ENCODE data around the gene FBXO44.

Gene FBXO44

GRCh38 chr1:11695861-11696260 is 41.2 kb downstream of the FBXO44 start:
- Mint-ChIP-seq H3K36me3 (ENCODE audit: low read depth) (no peaks in the 10 kb centered on the region), H3K27me3 (peaks cover 66% of the 10 kb centered on the region), H3K4me3 (no peak overlapping the region), H3K9me3 (no peaks in the 10 kb centered on the region), H3K4me1 (ENCODE audit: low read depth) (peaks cover 23% of the 10 kb centered on the region), H3K27ac (no peak overlapping the region)
- intact Hi-C loops (cut with micrococcal nuclease): no loop called here

GRCh38 chr1:11697188-11697892 is 42.7 kb downstream of the FBXO44 start:
- no peak overlapping the region for H3K27ac Mint-ChIP-seq
- intact Hi-C loops (cut with micrococcal nuclease): no loop called here
- H3K36me3 Mint-ChIP-seq (ENCODE audit: low read depth): no peaks in the 10 kb centered on the region
- H3K27me3 Mint-ChIP-seq: peaks cover 63% of the 10 kb centered on the region
- no peaks in the 10 kb centered on the region for H3K9me3 Mint-ChIP-seq
- peaks cover 15% of the 10 kb centered on the region for H3K4me1 Mint-ChIP-seq (ENCODE audit: low read depth)
- no peak overlapping the region for H3K4me3 Mint-ChIP-seq

- H3K27ac Mint-ChIP-seq: no peak overlapping the region
- H3K27me3 Mint-ChIP-seq: peaks cover 58% of the 10 kb centered on the region
- no peaks in the 10 kb centered on the region for H3K36me3 Mint-ChIP-seq (ENCODE audit: low read depth)
- peaks cover 10% of the 10 kb centered on the region for H3K4me1 Mint-ChIP-seq (ENCODE audit: low read depth)
- H3K4me3 Mint-ChIP-seq: no peak overlapping the region
- H3K9me3 Mint-ChIP-seq: no peaks in the 10 kb centered on the region
- intact Hi-C loops (cut with micrococcal nuclease): no loop called here
Measured at GRCh38 chr1:11697893-11698210, 43.2 kb downstream of the FBXO44 start.

- Mint-ChIP-seq H3K4me3 (no peak overlapping the region), H3K27me3 (peaks cover 36% of the 10 kb centered on the region), H3K36me3 (ENCODE audit: low read depth) (no peaks in the 10 kb centered on the region), H3K4me1 (ENCODE audit: low read depth) (peaks cover 14% of the 10 kb centered on the region), H3K9me3 (no peaks in the 10 kb centered on the region), H3K27ac (no peak overlapping the region)
- intact Hi-C loops (cut with micrococcal nuclease): no loop called here
Measured at GRCh38 chr1:11700601-11701467, 46.2 kb downstream of the FBXO44 start.

- intact Hi-C loops (cut with micrococcal nuclease): no loop called here
- Mint-ChIP-seq H3K36me3 (ENCODE audit: low read depth) (no peaks in the 10 kb centered on the region), H3K4me1 (ENCODE audit: low read depth) (peaks cover 14% of the 10 kb centered on the region), H3K27me3 (peaks cover 33% of the 10 kb centered on the region), H3K27ac (no peak overlapping the region), H3K4me3 (no peak overlapping the region), H3K9me3 (no peaks in the 10 kb centered on the region)
Measured at GRCh38 chr1:11701551-11701961, 46.9 kb downstream of the FBXO44 start.

- Mint-ChIP-seq H3K4me3 (no peak overlapping the region), H3K4me1 (ENCODE audit: low read depth) (peaks cover 14% of the 10 kb centered on the region), H3K27ac (no peak overlapping the region), H3K36me3 (ENCODE audit: low read depth) (no peaks in the 10 kb centered on the region), H3K9me3 (no peaks in the 10 kb centered on the region), H3K27me3 (peaks cover 31% of the 10 kb centered on the region)
- intact Hi-C loops (cut with micrococcal nuclease): no loop called here
Measured at GRCh38 chr1:11701981-11702803, 47.5 kb downstream of the FBXO44 start.

- H3K36me3 Mint-ChIP-seq (ENCODE audit: low read depth): no peaks in the 10 kb centered on the region
Measured at GRCh38 chr1:11703357-11704193, 48.9 kb downstream of the FBXO44 start.

GRCh38 chr1:11704194-11704529 is 49.5 kb downstream of the FBXO44 start:
- no peak overlapping the region for H3K4me3 Mint-ChIP-seq
- H3K27ac Mint-ChIP-seq: no peak overlapping the region
- H3K36me3 Mint-ChIP-seq (ENCODE audit: low read depth): no peaks in the 10 kb centered on the region
- H3K27me3 Mint-ChIP-seq: peaks cover 35% of the 10 kb centered on the region
- H3K4me1 Mint-ChIP-seq (ENCODE audit: low read depth): peaks cover 25% of the 10 kb centered on the region
- no peaks in the 10 kb centered on the region for H3K9me3 Mint-ChIP-seq
- intact Hi-C loops (cut with micrococcal nuclease): no loop called here

More at GRCh38 chr1:11703357-11704193, 48.9 kb downstream of the FBXO44 start:
- Mint-ChIP-seq H3K4me3 (no peak overlapping the region), H3K4me1 (ENCODE audit: low read depth) (peaks cover 21% of the 10 kb centered on the region), H3K27me3 (peaks cover 32% of the 10 kb centered on the region), H3K9me3 (no peaks in the 10 kb centered on the region), H3K27ac (no peak overlapping the region)
- intact Hi-C loops (cut with micrococcal nuclease): no loop called here

GRCh38 chr1:11704691-11705475 is 50.2 kb downstream of the FBXO44 start:
- no peaks in the 10 kb centered on the region for H3K9me3 Mint-ChIP-seq
- peaks cover 42% of the 10 kb centered on the region for H3K27me3 Mint-ChIP-seq
- H3K36me3 Mint-ChIP-seq (ENCODE audit: low read depth): no peaks in the 10 kb centered on the region
- intact Hi-C loops (cut with micrococcal nuclease): no loop called here
- peaks cover 25% of the 10 kb centered on the region for H3K4me1 Mint-ChIP-seq (ENCODE audit: low read depth)
- H3K4me3 Mint-ChIP-seq: no peak overlapping the region
- no peak overlapping the region for H3K27ac Mint-ChIP-seq

GRCh38 chr1:11705596-11705995 is 50.9 kb downstream of the FBXO44 start:
- H3K27ac Mint-ChIP-seq: no peak overlapping the region
- intact Hi-C loops (cut with micrococcal nuclease): no loop called here
- peaks cover 25% of the 10 kb centered on the region for H3K4me1 Mint-ChIP-seq (ENCODE audit: low read depth)
- H3K36me3 Mint-ChIP-seq (ENCODE audit: low read depth): no peaks in the 10 kb centered on the region
- peaks cover 42% of the 10 kb centered on the region for H3K27me3 Mint-ChIP-seq
- H3K9me3 Mint-ChIP-seq: no peaks in the 10 kb centered on the region
- H3K4me3 Mint-ChIP-seq: no peak overlapping the region

- Mint-ChIP-seq H3K27ac (no peak overlapping the region), H3K36me3 (ENCODE audit: low read depth) (no peaks in the 10 kb centered on the region), H3K27me3 (peaks cover 35% of the 10 kb centered on the region), H3K4me3 (no peak overlapping the region), H3K4me1 (ENCODE audit: low read depth) (peaks cover 25% of the 10 kb centered on the region), H3K9me3 (no peaks in the 10 kb centered on the region)
- intact Hi-C loops (cut with micrococcal nuclease): no loop called here
Measured at GRCh38 chr1:11706292-11706691, 51.6 kb downstream of the FBXO44 start.

GRCh38 chr1:11707621-11708276 is 53.1 kb downstream of the FBXO44 start:
- H3K36me3 Mint-ChIP-seq (ENCODE audit: low read depth): no peaks in the 10 kb centered on the region
- no peak overlapping the region for H3K4me3 Mint-ChIP-seq
- H3K27ac Mint-ChIP-seq: no peak overlapping the region
- intact Hi-C loops (cut with micrococcal nuclease): no loop called here
- H3K4me1 Mint-ChIP-seq (ENCODE audit: low read depth): peaks cover 25% of the 10 kb centered on the region
- no peaks in the 10 kb centered on the region for H3K9me3 Mint-ChIP-seq
- peaks cover 36% of the 10 kb centered on the region for H3K27me3 Mint-ChIP-seq

Measured in dendritic cell treated with granulocyte-macrophage colony-stimulating factor and Interleukin-4, amounts not matched to agents 40 ng/mL and 50 ng/mL, for 4 days (primary cell).